Hindlimb muscle (tissue), 1 donor: ENCODE data around the gene ZNRF2. TPM values are rescaled to one million over a fixed set of nuclear protein-coding genes. Genes with fewer than 3 reads are reported as not detected.

Experiments used
- DNase-seq: peaks from one replicate; pipeline ENCODE4 v3.0.0-alpha.2; 2013
- polyA plus RNA-seq: library from polyadenylated mRNA; unstranded; fragments of 120-200 nt; gene quantifications from one replicate; pipeline ENCODE4 v1.2.1, GENCODE V29; 2013; ENCODE audit not compliant: insufficient read length

Gene ZNRF2
- polyA plus RNA-seq, result 12.5 TPM

DNA sequence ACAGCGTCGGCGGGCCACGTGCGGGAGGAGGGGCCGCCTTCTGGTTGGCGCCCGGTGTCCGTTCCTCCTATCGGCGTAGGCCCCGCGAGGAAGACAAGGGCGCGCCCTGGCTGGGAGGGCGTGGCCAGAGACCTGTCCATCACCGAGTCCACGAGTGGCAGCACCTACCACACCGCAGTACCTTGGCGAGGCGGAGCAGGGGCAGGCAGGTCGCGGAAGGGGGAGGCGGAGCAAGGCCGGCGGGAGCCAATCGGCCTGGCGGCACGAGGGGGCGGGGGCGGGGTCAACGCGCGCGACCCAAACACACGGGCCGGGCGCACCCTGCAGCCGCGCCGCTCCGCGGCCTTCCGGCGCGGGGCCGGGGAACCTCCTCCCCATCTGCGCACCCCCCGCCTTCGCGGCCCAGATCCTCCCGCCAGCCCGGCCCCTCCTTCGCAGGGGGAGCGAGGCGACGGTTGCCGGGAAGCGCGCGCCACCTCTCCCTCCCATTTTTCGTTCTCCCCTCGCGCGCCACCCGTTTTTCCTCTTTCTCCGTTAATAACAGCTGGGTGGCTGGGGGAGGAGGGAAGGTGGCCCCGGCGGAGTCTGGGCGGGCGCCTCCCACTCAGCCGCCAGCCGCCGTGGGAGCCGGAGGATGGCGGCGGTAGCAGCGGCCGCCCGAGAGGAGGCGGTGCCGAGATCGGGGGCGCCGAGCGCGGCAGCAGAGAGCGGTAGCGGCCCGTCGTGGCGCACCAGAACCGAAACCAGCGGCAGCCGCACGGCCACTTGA, at the start of gene ZNRF2:
ZNRF2 (plus strand) TSS at position 300 of the 769 bp plus-strand sequence. CDS start 761 bp downstream, outside the sequence.
- DNase-seq, result peak; percentile 95

DNA sequence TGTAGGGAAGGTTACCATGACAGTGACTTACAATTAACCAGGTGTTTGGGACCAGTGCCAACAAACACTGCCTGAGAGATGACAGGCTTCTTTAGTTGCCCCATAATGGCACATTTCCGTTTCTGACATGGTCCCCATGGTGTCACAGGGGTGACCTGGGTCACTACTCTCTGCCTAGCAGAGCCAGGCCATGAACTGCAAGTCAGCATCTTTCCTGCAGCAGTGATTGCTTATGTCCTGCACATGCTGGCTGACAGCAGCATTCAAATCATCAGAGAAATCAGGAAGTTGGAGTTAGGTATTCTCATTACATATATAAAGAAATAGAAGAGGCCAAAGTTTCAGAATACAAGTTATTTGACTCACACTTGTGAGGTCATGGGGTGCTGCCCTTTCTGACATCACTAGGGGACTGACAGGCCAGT, 47.1 kb upstream of the ZNRF2 start:
- DNase-seq, result no peak

DNA sequence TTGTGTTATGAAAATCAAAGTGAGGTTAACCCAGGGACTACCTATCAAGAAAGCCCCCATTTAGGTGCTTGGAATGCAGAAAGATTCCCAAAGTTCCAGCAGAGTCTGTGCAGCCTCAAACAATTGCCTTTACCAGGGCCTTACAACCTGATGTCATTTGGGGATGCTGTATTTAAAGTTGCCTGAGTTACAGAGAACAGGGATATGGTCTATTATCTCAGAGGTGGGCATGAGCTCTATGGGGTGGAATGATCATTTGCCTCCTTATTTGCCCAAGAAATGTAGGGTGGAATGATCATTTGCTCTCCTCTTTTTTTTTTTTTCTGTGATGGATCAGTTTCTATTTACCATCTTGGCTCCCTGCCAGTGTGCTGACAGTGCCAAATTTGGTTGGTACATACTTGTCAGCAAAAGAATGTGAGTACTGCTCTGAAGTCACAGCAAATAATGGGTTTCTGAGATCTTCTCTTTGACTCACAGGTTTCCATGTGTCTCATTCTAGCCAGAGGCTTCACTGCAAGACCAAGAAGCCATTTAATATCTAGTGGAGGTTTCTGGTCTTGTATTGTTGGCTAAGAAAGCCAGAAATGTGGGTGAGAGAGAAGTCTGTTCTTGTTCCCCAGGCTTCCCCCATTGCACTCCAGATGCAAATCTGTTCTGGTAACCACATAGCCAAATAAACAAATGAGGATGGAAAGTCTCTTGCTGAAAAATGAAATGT, 45.5 kb upstream of the ZNRF2 start:
- DNase-seq, result no peak

DNA sequence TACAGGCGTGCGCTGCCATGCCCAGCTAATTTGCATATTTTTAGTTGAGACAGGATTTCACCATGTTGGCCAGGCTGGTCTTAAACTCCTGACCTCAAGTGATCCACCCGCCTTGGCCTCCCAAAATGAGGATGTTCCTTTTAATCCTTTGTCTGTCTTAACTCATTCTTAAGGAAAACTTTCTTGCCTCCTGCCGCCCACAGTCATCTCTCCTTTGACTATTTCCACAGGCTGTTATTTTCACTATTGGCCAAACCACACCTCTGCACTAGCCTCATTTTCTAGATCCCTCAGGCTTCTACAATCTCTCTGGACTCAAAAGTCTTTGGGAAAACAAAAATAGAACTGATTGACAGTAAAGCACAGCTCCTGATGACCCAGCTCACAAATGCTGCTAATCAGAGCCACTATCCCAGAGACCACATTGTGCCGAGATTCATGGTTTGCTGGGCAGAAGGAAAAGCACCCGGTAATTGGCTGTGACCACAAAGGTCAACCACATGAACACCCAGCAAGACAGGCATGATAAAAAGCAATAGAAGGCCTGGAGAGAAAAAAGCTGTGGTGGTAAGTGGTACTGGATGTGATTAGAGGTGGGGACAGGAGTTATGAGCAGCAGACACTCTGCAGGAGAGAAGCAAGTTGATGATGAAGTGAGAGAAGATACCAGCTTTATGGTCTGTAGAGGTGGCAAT, 44.1 kb upstream of the ZNRF2 start:
- DNase-seq, result no peak

DNA sequence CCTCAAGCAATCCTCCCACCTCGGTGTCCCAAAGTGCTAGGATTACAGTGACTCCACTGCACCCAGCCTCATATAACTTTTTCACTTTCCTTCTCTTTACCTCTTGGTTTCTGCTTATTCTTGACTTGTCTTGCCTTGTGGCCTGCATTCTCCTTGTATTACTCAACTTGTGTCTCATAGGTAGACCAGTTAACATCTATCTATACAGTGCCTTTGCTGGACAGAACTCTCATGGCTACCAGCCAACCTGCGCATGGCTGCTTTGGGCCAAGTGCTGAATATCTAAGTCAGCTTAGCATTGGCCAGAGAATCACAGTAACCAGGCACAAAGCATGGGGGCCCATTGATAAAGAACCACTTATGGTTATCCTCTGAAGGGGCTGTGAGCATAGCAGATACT, 42.6 kb upstream of the ZNRF2 start:
- DNase-seq, result no peak

DNA sequence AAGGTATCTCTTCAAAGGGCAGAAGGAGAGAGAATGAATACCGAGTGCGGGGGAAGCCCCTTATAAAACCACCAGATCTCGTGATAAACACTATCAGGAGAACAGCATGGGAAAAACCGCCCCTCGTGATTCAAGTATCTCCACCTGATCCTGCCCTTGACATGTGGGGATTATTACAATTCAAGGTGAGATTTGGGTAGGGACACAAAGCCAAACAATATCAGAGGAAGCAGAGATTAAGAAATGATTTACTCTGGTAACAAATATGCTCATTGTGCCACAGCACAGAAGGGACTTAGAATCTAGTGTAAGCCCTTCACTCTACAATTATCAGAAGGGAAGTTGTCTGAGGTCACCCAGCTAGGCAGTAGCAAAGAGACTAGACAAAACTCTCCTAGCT, 40.1 kb upstream of the ZNRF2 start:
- no peak for DNase-seq

DNA sequence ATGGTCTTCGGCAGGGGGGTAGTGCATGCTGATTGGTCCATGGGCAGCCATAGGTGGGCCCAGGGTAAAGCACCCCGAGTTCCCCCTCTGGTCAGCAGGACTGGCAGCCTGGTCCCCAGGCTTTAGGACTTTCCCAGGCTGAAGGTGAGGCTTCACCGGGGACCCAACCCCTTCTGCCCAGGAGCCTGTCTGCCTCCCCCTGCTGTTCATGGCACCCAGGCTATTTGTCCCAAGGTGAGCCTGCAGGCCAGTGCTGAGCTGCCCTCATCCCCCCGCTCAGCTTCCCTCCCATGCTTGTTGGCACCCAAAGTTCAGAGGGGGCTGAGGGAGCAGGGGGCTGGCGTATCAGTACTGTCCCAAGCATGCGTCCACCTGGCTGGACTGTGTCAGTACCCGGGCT, 38.5 kb upstream of the ZNRF2 start:
- DNase-seq, result no peak

DNA sequence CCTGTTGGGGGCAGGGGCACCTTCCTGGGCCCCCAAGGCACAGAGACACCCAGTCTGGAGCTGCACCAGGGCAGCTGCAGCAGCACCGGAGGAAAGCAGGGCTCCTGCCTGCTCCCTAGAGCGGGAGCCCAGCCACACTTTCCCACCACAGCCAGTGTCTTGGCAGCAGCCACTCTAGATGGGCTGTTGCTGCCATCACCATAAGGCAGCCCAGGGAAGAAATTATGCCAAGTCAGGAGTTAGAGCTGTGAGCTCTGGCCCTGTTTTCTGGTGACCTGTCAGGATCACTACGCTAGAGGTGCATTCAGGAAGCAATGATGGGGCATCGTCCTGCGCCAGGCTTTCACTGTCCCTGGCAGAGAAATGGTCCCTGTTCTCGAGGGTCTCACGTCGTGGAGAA, 38.0 kb upstream of the ZNRF2 start:
- DNase-seq, result no peak

DNA sequence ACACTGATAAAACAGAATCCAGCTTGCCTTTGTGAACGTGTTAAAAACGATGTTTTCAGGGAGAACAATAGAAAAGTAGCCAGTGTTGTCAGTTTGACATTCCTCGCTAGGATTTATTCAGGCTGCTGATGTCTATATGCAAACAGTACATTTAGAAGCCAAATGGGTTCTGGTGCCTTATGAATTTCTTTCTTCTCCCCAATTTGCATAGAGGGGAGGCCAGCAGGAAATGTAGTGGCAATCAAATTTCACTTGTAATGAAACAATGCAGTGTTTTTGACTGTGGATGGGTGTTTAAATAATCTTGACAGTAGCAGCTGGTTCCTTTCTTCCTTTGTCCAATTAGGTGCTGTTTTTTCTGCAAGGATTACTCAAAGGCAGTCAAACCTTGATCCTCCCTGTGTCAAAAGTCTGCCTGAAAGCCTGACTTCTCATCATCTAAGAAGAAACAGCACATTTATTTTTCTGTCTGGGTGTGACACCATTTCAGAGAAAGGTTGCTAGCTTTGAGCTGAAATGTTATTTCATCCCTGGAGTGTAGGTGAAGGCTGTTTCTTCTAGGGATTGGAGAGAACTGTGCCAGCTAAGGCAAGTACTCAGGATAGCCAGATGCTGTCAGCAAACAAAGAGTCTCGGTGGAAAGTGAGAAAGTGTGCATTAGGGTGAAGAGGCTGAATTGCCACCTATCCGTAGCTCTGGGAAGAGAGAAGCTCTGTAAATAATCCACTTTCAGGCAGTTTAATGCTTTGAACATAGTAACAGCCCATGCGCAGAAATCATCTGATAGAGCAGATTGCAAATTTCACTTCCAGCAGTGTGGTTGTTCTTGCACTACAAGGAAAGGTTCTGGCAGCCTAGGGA, 36.6 kb upstream of the ZNRF2 start:
- no peak for DNase-seq

DNA sequence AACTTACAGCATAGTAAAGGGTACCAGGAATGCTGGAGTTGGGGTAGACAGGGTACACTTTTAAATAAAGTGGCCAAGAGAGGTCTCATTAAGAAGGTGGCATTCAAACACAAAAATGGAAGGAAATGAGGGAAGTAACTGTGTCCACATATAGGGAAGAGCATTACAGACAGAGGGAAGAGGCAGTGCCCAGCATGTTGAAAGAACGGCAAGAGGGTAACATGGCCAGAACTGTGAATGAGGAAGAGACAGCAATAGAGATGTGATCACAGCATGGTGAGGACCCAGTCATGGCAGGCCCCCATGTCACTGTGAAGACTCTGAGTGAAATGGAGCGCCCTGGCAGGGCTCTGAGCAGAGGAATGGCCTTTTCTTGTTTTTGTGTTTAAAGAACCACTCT, 35.1 kb upstream of the ZNRF2 start:
- DNase-seq, result no peak

DNA sequence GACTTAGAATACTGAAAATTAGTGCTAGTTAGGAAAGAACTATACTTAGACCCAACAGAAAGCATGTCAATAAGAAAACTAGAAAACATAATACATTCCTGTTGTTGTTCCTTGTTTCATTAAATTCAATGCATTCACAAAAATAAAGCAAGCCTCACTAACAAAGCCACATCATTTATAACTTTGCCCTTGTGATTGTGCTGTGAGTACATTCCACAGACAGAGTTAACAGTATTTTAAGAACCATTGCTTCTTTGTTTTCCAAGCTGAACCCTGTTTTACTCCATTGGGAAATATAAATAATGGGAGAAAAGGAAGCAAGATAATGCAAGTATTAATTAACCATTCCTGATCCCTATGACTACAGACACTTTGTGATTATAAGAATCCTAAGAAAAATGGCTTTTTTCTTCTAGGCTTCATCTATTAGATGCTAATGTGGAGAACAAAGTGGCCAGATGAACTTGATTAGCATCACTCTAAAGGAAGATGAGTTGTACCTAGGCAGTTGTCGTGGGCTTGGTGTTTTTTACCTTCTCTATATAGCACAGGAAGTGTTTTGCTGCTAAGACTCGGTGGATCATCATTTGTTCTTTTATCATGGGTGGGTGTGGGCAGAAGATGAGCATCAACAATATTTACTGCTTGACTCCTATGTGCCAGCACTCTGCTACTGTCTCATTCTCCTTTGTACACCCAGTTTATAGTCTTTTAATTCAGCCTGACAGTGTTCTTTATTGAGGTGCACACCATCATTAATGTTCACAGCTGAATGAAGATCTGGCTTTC, 34.2 kb upstream of the ZNRF2 start:
- DNase-seq, result no peak

DNA sequence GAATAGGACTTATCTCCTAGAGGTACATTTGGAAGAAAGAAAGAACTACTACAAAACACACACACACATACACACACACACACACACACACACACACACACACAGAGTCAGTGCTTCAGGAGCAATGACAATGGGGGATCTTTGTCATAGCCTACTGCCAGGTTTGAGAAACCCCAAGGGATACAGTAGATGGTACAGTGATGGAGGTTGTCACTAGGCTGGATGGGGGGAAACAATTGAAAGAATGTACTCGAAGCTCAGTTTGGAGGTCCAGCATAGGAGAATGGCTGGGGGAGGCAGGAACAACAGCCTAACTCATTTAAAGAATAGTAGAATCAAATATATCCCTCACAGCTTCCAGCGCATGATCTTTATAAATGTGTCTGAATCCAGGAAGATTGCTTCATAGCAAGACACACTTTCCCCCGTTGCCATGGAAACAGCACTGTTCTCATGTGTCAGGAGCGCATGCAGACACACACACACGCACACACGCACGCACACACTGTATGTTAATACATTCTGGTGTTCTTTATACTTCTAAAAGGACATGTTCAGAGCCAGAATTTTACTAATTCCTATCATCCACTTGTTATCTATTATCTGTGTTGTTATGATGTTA, 32.6 kb upstream of the ZNRF2 start:
- DNase-seq, result no peak

DNA sequence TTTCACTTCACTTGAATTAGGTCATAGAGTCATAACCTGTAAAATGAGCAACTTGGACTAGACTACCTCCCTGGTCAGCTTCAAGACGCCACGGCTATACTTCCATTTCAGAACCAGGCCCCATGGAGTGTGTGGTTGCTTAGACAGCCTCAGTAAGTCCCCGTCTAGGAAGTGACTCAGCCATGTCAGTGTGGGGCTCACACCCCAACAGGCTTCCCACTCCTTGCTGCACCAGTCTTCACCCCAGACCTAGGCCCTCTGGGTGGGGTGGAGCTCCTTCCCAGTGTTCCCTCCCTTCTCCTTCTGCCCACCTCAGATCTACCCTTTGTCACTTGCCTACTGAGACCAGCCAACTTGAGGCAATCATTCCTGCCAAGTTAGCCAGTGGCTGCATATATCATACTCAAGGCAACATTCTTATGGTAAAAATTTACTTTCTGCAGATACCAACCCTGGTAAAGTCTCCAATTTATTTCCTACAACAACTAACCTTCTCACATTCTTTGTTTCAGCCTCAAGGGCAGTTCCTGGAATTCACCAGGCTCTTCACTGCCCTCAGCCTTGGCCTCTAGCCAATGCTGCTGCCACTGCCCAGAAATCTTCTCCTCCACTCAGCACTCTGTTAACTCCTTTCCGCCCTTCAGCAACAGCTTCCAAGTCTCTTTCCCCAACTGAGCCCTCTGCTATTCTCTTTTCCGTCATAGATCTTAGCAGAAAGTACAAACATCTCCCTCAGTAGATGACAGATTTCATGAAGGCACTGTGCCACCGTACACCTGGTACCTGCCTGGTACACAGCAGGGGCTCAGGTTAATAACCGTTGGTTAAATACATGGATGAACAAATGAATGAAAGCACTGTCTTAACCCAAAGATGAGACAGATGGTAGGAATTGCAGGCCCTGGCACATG, 31.3 kb upstream of the ZNRF2 start:
- DNase-seq, result peak; percentile 32

DNA sequence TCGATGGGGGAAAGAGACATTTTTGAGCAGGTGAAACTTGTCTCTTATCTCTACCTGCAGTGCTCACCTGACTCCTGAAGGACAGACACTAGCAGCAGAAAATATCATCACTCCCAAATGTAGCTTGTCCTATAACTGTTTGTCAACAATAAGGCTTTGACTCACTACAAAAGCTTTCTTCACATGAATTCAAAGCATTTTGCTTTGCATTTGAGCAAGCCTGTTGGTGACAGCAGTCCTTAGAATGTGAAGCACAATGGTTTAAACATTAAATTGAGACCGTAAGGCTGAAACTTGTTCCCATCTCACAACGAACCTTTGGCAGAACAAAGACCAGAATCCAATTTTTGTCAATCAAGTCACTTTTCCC, 30.6 kb upstream of the ZNRF2 start:
- no peak for DNase-seq

DNA sequence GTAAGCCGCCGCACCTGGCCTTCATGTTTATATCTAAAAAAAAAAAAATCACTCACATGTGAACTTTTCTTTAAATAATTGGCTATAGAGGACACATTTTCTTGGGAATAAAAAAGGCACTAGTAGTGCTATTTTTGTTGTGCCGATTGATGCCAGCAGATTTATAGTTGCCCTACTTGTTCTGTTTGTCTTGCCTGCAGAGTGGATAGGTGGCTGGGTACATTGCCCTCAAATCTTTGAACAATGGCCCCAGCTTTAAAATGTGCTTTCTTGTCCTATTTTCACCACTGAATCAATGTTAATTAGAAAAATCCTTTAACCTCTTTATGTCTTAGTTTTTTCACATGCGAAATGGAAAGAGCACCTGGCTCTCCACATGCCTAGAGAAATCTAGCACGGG, 30.1 kb upstream of the ZNRF2 start:
- DNase-seq, result no peak

DNA sequence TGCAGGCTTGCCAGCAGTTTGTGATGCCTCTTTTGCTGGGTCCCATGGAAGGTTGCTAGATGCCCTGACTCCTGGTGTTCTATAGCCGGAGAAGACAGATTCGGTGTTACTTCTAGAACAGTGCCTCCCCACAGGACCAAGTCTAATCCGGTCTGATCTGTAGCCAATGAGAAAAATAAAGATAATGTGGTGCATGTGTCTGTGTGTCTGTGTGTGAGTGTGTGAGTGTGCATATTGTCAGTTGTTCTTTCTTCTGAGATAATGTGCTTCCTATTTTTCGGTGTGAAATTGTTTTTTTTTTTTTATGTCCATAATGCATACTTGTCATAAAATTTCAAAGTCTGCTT, 29.7 kb upstream of the ZNRF2 start:
- no peak for DNase-seq

DNA sequence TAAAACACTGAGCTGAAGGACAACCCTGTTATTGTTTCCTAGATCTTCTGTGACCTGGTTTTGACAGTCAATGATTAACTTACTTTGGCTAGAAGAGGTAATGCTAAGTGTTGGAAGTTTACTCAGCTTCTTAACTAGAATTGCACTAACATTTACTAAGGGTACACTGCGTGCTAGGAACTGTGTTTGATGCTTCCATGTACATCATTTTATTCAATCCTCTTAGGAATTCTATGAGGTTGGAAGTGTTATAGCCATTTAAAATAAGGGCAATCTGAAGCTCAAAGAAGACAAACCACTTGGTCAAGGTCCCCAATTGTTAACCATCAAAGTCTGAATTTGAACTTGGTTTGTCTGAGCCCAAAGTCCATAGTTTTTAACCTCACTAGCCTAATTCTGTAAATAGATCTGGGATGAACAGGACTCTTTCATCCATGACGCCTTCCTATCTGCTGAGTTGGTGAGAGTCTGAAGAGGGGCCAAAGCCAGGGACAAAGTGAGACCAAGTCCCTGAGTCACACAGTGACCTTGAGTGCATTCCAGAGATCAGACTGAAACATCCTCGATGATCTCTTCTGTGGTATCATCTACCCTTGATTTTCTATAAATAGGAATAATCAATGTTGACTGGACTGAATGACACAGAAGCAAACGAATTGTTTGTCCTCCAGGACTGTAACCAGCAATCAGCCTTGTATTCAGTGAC, 29.2 kb upstream of the ZNRF2 start:
- no peak for DNase-seq

DNA sequence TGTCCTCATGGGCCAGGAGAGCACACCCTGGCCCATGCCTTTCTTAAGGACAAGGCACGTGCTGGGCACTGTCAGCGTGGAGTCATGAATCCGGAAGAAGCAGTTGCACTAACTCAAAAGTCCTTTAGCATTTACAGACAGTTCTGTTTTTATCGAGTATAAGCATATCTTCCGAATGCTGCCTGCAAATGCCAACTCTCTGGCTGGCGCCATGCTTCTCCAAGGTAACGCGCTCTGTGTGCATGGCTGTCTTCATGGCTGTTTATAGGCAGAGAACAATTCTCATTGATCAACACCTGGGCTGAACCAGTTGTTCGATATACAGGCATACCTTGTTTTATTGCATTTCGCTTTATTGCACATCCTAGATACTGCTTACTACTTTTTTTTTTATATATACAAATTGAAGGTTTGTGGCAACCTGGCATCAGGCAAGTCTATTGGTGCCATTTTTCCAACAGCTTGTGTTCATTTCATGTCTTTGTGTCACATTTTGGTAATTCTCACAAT, 28.0 kb upstream of the ZNRF2 start:
- no peak for DNase-seq

DNA sequence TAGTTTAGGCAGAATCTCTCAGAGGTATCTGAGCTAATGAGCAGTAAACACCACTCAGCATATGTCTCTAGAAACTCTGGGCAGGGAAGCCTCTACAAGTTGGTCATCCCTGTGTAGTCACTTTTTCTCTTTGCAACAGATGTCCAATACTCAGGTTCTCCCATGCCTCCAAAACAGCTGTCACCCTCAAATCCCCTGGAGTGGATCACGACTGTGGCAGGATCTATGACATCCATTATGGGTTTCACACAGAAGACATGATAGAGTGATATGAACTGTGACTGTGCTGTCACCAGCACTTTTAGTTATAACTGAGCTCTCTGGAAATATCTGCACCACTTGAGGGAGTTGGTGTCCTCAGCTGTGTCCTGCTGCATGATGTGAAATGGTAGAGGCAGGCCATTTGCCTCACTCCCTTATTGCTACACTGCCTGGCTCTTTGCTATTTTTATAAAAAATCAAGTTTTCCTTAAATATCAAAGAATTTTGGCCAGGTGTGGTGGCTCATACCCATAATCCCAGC, 24.1 kb upstream of the ZNRF2 start:
- DNase-seq, result no peak
